Measurements from ENCODE around the gene TRIP6.

DNA sequence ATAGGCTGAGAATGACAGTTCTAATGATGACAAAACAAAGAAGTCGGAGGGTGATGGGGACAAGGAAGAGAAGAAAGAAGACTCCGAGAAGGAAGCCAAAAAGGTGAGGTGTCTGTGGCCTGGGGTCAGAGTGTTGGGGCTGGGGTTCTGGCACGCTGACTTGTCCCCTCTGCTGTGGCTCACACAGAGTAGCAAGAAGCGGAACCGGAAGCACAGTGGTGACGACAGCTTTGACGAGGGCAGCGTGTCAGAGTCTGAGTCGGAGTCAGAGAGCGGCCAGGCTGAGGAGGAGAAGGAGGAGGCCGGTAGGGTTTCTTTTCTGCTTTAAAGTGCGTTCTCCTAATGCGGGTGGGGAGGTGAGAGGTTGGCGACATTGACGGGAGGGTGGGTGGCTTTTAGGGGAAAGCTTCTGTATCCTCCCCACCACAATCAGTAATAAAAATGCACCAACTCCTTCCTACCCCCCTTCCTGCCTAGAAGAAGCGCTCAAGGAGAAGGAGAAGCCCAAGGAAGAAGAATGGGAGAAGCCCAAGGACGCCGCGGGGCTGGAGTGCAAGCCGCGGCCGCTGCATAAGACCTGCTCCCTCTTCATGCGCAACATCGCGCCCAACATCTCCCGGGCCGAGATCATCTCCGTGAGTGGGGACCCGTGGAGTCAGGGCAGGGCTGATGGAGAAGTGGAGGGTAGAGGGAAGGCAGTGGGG is 17.7 kb downstream of the TRIP6 start:
- TF ChIP-seq, protein P1, sequence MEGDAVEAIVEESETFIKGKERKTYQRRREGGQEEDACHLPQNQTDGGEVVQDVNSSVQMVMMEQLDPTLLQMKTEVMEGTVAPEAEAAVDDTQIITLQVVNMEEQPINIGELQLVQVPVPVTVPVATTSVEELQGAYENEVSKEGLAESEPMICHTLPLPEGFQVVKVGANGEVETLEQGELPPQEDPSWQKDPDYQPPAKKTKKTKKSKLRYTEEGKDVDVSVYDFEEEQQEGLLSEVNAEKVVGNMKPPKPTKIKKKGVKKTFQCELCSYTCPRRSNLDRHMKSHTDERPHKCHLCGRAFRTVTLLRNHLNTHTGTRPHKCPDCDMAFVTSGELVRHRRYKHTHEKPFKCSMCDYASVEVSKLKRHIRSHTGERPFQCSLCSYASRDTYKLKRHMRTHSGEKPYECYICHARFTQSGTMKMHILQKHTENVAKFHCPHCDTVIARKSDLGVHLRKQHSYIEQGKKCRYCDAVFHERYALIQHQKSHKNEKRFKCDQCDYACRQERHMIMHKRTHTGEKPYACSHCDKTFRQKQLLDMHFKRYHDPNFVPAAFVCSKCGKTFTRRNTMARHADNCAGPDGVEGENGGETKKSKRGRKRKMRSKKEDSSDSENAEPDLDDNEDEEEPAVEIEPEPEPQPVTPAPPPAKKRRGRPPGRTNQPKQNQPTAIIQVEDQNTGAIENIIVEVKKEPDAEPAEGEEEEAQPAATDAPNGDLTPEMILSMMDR (conservative IDR thresholded peaks at IDR 0.05; ENCODE audit: low read depth, low read length) = no peak
- no peak for TF ChIP-seq EZH2 (IDR thresholded peaks at IDR 0.05; ENCODE audit: borderline replicate concordance, low read depth, low read length, poor library complexity, severe bottlenecking)
